PC-9 (cell line): ENCODE data around the gene PTEN.

Source experiments
- EZH2 ChIP-seq: fragments of 200-600 bp; sonication (generic); IDR thresholded peaks from 2 replicates; pipeline ENCODE4 v1.8.0; 2017; ENCODE audit warnings: antibody characterized with exemption, low read depth
- TF ChIP-seq, protein P1 (sequence below): fragments of 200-600 bp; sonication (generic); conservative IDR thresholded peaks from 2 replicates; pipeline ENCODE4 v1.6.1; 2017; ENCODE audit warnings: mixed run types, antibody characterized with exemption, mild to moderate bottlenecking, moderate library complexity

DNA sequence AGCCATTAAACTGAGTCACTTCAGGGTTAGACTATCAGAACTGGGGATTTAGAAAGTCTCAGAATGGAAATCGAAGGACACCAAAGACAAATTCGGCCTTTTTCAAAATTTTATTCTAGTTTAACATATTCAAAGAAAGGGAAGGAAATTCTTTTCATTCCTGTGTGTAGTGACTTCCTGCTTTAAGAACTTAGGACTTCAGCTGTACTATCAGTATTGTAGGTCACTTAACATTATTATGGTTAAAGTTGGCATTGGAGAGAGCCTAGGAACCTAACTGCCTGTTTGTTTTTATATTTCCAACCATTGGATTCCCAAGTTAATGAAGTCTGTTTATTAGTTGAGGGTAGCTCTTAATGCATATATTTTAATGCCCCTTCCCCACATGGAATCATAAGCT lies 63.7 kb downstream of the PTEN start:
- TF ChIP-seq, protein P1, sequence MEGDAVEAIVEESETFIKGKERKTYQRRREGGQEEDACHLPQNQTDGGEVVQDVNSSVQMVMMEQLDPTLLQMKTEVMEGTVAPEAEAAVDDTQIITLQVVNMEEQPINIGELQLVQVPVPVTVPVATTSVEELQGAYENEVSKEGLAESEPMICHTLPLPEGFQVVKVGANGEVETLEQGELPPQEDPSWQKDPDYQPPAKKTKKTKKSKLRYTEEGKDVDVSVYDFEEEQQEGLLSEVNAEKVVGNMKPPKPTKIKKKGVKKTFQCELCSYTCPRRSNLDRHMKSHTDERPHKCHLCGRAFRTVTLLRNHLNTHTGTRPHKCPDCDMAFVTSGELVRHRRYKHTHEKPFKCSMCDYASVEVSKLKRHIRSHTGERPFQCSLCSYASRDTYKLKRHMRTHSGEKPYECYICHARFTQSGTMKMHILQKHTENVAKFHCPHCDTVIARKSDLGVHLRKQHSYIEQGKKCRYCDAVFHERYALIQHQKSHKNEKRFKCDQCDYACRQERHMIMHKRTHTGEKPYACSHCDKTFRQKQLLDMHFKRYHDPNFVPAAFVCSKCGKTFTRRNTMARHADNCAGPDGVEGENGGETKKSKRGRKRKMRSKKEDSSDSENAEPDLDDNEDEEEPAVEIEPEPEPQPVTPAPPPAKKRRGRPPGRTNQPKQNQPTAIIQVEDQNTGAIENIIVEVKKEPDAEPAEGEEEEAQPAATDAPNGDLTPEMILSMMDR, result no peak
- no peak for TF ChIP-seq EZH2
